Epithelial cell of proximal tubule (primary cell): Measurements from ENCODE around the gene RPS6KA3. TPM values are rescaled to one million over a fixed set of nuclear protein-coding genes. Genes with fewer than 3 reads are reported as not detected.
"Not testable (repeated sequence)": the region's sequence is repeated elsewhere in the genome, so short reads cannot be mapped to it uniquely, and the experiment has no call there.

Source experiments
- DNase-seq: peaks from one replicate; pipeline ENCODE4 v3.0.0-alpha.2; 2011; ENCODE audit warnings: low read depth
- H3K4me3 ChIP-seq: 2 replicates; pipeline ENCODE4 v1.5.1; 2011; ENCODE audit warnings: low read depth, mild to moderate bottlenecking, low read length
- total RNA-seq: library from RNA; depleted of rRNA; stranded (reverse); fragments of >200 nt; gene quantifications from 2 replicates; pipeline ENCODE4 v1.2.3, GENCODE V29; 2015
- TF ChIP-seq, protein P1 (sequence below): conservative IDR thresholded peaks from 2 replicates; pipeline ENCODE4 v1.5.1; 2012; ENCODE audit warnings: low read depth, mild to moderate bottlenecking, low read length

RPS6KA3 gene
- total RNA-seq, 1 donor from 2014 or later = 17.2 TPM

DNA sequence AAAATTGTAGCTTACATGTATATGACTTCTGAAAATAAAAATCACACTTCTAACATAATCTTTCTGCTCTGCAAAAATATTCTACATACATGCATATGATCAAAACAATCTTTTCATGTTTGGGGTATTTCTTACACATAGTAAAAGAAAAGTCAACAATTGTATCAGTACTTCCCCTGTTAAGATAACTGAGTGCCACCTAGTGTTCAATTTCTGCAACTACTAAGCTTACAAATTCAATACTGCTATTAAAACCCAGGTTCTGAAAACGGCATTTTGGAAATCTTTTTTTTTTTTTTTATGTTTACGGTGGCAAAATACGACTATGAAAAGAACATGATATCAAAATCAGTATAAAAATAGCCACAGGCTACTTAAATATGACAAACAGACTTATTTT is 139.3 kb downstream of the RPS6KA3 start:
- TF ChIP-seq, protein P1, sequence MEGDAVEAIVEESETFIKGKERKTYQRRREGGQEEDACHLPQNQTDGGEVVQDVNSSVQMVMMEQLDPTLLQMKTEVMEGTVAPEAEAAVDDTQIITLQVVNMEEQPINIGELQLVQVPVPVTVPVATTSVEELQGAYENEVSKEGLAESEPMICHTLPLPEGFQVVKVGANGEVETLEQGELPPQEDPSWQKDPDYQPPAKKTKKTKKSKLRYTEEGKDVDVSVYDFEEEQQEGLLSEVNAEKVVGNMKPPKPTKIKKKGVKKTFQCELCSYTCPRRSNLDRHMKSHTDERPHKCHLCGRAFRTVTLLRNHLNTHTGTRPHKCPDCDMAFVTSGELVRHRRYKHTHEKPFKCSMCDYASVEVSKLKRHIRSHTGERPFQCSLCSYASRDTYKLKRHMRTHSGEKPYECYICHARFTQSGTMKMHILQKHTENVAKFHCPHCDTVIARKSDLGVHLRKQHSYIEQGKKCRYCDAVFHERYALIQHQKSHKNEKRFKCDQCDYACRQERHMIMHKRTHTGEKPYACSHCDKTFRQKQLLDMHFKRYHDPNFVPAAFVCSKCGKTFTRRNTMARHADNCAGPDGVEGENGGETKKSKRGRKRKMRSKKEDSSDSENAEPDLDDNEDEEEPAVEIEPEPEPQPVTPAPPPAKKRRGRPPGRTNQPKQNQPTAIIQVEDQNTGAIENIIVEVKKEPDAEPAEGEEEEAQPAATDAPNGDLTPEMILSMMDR = peak; percentile 26
- DNase-seq, H3K4me3 ChIP-seq: not testable (repeated sequence)

DNA sequence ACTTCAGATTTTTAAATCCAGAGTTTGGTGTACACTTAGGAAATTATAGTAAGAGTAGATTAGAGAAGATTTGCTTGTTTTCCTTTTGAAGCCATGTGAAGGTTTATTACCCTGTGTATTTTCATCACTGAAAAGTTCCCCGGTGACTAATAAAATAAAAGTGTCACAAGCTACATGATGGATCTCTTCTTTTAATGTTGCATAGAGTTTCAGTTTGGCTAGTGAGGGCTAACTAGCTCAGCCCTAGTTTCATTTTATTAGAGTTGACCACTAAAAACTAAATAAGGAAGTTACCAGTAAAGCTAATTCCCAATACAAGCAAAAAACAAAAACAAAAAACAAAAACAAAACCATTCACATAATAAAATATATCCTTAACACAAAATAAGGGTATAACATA is 139.9 kb downstream of the RPS6KA3 start:
- not testable (repeated sequence) for DNase-seq, H3K4me3 ChIP-seq

DNA sequence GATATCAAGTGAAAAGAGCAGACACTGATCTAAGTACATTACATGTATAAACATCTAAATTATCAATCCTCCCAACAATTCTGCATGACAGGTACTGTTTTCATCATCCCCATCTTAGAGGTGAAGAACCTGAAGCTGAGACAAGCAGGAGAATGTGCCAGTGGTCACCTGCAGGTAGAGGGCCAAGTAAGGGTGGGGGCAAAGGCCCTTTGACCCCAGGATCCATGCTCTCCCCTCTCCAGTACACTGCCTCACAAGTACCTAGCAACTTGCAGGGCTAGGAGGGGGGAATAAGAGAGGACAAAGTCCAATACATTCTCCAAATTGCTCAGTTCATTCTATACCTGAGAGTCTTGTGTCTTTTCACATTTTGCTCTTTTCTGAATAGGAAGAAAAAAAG is 141.7 kb downstream of the RPS6KA3 start:
- TF ChIP-seq, protein P1 = no peak
- H3K4me3 ChIP-seq = no peak overlapping the region
- DNase-seq = no peak

DNA sequence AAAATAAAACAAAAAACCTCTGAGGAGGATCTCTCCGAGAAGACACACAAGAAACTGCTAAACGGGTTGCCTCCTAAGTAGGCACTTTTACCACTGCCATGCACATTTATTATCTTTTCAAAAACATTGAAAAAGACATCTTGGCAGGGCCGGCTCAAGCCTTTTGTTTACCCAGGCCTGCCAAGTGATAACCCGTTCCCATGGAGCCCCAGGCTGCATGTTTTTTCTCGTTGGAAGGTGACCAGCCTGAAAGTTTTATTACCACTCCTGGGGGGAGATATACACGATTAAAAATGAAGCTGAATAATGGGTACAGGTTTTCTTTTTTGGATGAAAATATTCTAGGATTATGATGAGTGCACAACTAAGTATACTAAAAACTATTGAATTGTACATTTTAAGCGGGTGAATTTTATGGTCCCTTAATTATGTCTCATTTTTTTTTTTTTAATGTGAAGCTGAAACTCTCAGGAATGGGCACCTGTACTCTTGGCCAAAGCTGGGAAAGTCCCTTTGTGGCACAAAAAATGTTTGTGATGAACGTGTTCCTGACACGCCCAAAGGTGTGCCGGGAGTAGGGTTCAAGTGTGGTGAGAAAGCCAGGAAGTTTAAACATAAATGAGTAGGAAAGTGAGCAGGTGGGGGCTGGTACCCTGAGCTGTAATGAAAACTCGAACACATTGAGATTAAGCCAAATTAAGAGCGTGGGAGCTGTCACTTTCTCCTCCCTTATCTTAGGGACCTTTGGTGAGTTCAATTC is 148.5 kb downstream of the RPS6KA3 start:
- TF ChIP-seq, protein P1 = no peak
- no peak overlapping the region for H3K4me3 ChIP-seq
- DNase-seq = no peak

DNA sequence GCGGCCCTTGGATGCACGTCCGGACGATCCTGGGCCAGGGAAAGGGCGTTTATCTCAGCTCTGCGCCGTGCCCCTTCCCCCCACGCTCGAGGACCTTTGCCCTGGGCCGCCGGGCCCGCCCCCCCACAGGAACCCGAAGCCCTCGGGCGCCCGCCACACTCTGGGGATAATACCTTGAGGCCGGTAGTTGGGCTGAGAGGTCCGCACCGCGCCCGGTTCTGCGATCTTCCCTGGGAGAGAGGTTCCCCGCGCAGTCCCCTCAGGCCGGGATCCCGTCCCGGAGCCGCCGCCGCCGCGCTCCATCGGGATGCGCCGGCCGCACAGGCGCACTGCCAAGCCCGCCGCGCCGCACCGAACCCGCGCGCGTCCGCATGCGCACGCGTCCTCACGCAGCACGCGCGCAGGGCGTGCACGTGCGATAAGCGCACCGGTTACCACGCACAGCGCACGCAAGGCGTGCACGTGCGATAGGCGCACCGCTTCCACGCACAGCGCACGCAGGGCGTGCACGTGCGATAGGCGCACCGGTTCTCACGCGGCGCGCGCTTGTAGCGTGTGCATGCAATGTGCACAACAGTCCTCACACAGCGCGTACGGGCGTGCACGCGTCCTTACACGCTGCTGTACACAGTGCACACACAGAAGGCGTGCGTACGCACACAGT is 150.0 kb downstream of the RPS6KA3 start, which contains the start of gene MAP7D2:
Gene MAP7D2 (minus strand): TSS at position 331 of the 664 bp plus-strand sequence. CDS start 28 bp downstream, at position 303.
- peak within 1 kb of the TSS; percentile 37 for H3K4me3 ChIP-seq
- no peak for DNase-seq
- TF ChIP-seq, protein P1 = no peak

DNA sequence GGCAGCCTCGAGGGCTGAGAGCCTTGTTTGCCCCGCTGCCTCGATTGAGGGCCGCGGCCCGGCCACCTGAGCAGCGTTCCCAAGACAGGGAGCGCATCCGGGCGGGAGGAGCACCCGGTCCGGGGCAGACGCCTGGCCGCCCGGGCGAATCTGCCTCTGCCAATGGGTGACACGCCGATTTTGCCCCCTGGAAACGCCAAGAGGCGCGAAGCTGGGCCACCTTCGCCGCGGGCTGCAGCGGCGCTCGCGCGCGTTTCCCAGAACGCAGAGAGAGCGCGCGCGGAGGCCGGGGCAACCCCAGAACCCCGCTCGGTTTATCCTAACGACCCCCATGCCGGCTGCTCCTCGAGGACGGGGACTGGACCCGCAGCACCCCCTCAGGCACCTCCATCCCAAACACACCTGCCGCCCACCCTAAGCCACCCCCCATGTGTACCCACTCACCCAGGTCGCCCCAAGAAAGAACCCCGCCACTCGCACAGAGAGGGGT is 150.6 kb downstream of the RPS6KA3 start:
- DNase-seq = no peak
- H3K4me3 ChIP-seq = peak overlapping the region; percentile 37
- TF ChIP-seq, protein P1 = no peak

DNA sequence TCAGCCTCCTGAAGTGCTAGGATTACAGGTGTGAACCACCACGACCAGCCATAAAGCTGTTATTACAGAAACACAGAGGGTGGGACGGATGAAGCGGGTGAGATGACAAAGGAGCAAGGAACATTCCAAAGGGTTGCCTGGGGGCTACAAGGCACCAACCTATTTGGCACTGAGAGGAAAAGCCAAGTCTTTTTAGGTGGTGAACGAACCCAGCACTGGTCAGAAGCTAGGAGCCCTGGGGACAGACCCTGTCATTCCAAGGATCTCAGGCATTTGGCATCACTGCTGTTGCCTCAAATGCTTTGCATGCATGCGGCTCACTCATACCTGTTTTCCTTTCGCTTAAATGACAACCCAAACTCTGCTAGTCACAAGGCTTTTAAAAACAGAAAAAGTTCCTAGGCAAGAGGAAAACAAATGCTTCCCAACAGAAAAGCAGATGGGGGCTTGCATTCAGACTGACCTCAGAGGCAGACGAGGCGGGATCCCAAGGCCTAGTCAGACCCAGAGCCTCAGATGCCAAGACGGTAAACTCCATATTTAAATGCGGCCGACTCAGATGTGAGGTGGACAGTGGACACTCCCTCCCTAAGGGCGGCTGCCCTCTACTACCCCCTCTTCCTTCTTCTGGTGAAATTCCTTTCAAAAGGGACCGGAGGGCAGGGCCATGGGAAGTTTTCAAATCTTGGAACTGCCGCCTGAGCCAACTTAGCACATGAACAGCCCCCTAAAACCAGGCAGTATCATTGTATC is 154.5 kb downstream of the RPS6KA3 start:
- DNase-seq = no peak
- H3K4me3 ChIP-seq = no peak overlapping the region
- TF ChIP-seq, protein P1 = no peak
